Fibroblast of lung (primary cell): ENCODE results near the gene ADAM11.

ENCODE experiments used
- CTCF ChIP-seq, 2 donors: IDR thresholded peaks in 1 of 2; conservative IDR thresholded peaks in 1 of 2; 1 replicate in 1 of 2; 2 replicates in 1 of 2; pipeline ENCODE4 v1.5.1; 2011 to 2012; ENCODE audit warnings: low read length in 2 of 2, control low read depth in 1 of 2, inconsistent platforms in 1 of 2, low read depth in 1 of 2, mild to moderate bottlenecking in 1 of 2
- EZH2 ChIP-seq: IDR thresholded peaks from 2 replicates; pipeline ENCODE4 v1.5.1; 2012; ENCODE audit warnings: low read length, control low read depth, mild to moderate bottlenecking; ENCODE audit errors: missing control alignments

GRCh38 chr17:44759916-44760243 lies 1.1 kb downstream of the ADAM11 start:
- TF ChIP-seq CTCF (conservative IDR thresholded peaks at IDR 0.05 in 1 of 2, IDR thresholded peaks at IDR 0.05 in 1 of 2; ENCODE audit: low read depth in 1 of 2, low read length in 2 of 2) = no peak
- no peak for TF ChIP-seq EZH2
